K562 (cell line): ENCODE data around the gene MYO1A. TPM values are rescaled to one million over a fixed set of nuclear protein-coding genes. Genes with fewer than 3 reads are reported as not detected.

ENCODE experiments used
- ATAC-seq: fragments of 200-7000 bp; cut with Tn5 transposase; 3 replicates; pipeline ENCODE4 v1.9.1; 2020; ENCODE audit warnings: moderate library complexity
- BruUV-seq: library from RNA; stranded (reverse); fragments of 400-500 nt; replicated peaks from 2 replicates; lab custom pipeline; 2021; lab: Mats Ljungman, UMichigan
- CTCF ChIA-PET: fragments of 300-600 bp; formaldehyde crosslinking; extraction: SDS; loops from one replicate; lab custom pipeline; 2021; ENCODE audit warnings: low intra/inter-chr PET ratio; lab: Yijun Ruan, JAX
- POLR2A ChIA-PET: fragments of 300-600, 350-650 bp; sonication (Branson Sonifier 250); formaldehyde crosslinking; extraction: SDS; loops from one replicate; lab custom pipeline; 2021; ENCODE audit warnings: antibody characterized with exemption, inconsistent platforms; lab: Yijun Ruan, JAX
- DNase-seq, 4 experiments: peaks; one replicate each; pipeline versions ENCODE4 v3.0.0 to v3.0.0-alpha.2; 2011 to 2018; ENCODE audit warnings: low spot score in 3 of 4, mixed read lengths in 3 of 4; ENCODE audit errors: extremely low read depth in 1 of 4
- FAIRE-seq: peaks from 2 replicates; lab custom pipeline; 2011; peaks lifted over from hg19 to GRCh38; lab: Jason Lieb, UNC
- H2AFZ ChIP-seq: 2 replicates; pipeline ENCODE4 v1.6.0; 2011; ENCODE audit warnings: low read depth, low read length, control low read depth, inconsistent platforms
- H3K27ac ChIP-seq: fragments of 200-600 bp; 3 replicates; pipeline ENCODE4 v1.8.0; 2011; ENCODE audit warnings: low read depth, mild to moderate bottlenecking, control low read depth, inconsistent platforms, low read length, moderate library complexity, mixed read lengths; ENCODE audit errors: extremely low read depth
- H3K27me3 ChIP-seq, 2 experiments: fragments of 300-600 bp in 1 of 2; 2 replicates in 1 of 2; 3 replicates in 1 of 2; pipeline versions ENCODE4 v1.6.0 to v1.8.0; 2011; ENCODE audit warnings: inconsistent platforms in 2 of 2, low read length in 2 of 2, mild to moderate bottlenecking in 1 of 2, mixed read lengths in 1 of 2, moderate library complexity in 1 of 2; ENCODE audit not compliant: control insufficient read depth in 2 of 2, insufficient read depth in 2 of 2
- H3K36me3 ChIP-seq: fragments of 300-600 bp; 3 replicates; pipeline ENCODE4 v1.8.0; 2011; ENCODE audit warnings: mild to moderate bottlenecking, low read length, inconsistent platforms; ENCODE audit not compliant: control insufficient read depth, insufficient read depth
- H3K4me1 ChIP-seq, 2 experiments: fragments of 200-600 bp in 1 of 2; replicated peaks in 1 of 2; 2 replicates in 1 of 2; 3 replicates in 1 of 2; pipeline versions ENCODE4 v1.5.1 to v1.8.0; 2011; ENCODE audit warnings: inconsistent platforms in 2 of 2, low read length in 2 of 2, mild to moderate bottlenecking in 1 of 2, mixed read lengths in 1 of 2, moderate library complexity in 1 of 2; ENCODE audit not compliant: control insufficient read depth in 2 of 2, insufficient read depth in 2 of 2
- H3K4me2 ChIP-seq: 2 replicates; pipeline ENCODE4 v1.6.1; 2011; ENCODE audit warnings: low read length, control low read depth, inconsistent platforms, mixed read lengths; ENCODE audit not compliant: insufficient read depth
- H3K4me3 ChIP-seq: fragments of 200-600 bp; sonication (generic), shearing (Covaris generic); 2 replicates; pipeline ENCODE4 v1.5.1; 2016; ENCODE audit warnings: control low read depth, inconsistent platforms
- H3K79me2 ChIP-seq: fragments of 200-600 bp; 3 replicates; pipeline ENCODE4 v1.8.0; 2011; ENCODE audit warnings: low read length, inconsistent platforms; ENCODE audit not compliant: control insufficient read depth, insufficient read depth
- H3K9ac ChIP-seq, 2 experiments: 2 replicates each; pipeline versions ENCODE4 v1.6.0 to v1.6.1; 2011; ENCODE audit warnings: low read depth in 2 of 2, low read length in 2 of 2, control low read depth in 1 of 2, inconsistent platforms in 1 of 2, mild to moderate bottlenecking in 1 of 2, mixed read lengths in 1 of 2; ENCODE audit not compliant: insufficient read depth in 1 of 2
- H3K9me1 ChIP-seq: one replicate; pipeline ENCODE4 v1.6.0; 2011; ENCODE audit warnings: inconsistent platforms, mild to moderate bottlenecking, low read length, moderate library complexity; ENCODE audit not compliant: control insufficient read depth, insufficient read depth
- H3K9me3 ChIP-seq: replicated peaks from 2 replicates; pipeline ENCODE4 v1.5.1; 2011; ENCODE audit warnings: low read depth, low read length, inconsistent platforms; ENCODE audit not compliant: control insufficient read depth, insufficient read depth
- H4K20me1 ChIP-seq: replicated peaks from 2 replicates; pipeline ENCODE4 v1.6.1; 2011; ENCODE audit warnings: low read length, inconsistent platforms, mixed read lengths; ENCODE audit not compliant: control insufficient read depth, insufficient read depth
- DPF2 ChIP-seq: fragments of 450-650 bp; IDR thresholded peaks from 2 replicates; pipeline ENCODE4 v1.6.1; 2016
- FOS ChIP-seq: IDR thresholded peaks from 3 replicates; pipeline ENCODE4 v1.6.1; 2011; ENCODE audit not compliant: insufficient read length; ENCODE audit errors: extremely low read depth
- KLF6 ChIP-seq: fragments of 250-450 bp; sonication (Bioruptor Pico); IDR thresholded peaks from 2 replicates; pipeline ENCODE4 v1.4.0; 2020; ENCODE audit warnings: mild to moderate bottlenecking, moderate library complexity, borderline replicate concordance
- MCM2 ChIP-seq: fragments of 450-650 bp; IDR thresholded peaks from 2 replicates; pipeline ENCODE4 v1.6.1; 2017; ENCODE audit warnings: low read depth, mild to moderate bottlenecking
- MYNN ChIP-seq, 2 experiments: sonication (generic); formaldehyde crosslinking in 1 of 2; IDR thresholded peaks; 2 replicates each; pipeline versions ENCODE4 v1.5.0 to v1.6.1; 2016 to 2020; ENCODE audit warnings: antibody characterized with exemption in 1 of 2, missing genetic modification reagents in 1 of 2
- NFRKB ChIP-seq: fragments of 450-650 bp; IDR thresholded peaks from 2 replicates; pipeline ENCODE4 v1.6.1; 2016; ENCODE audit warnings: low read depth
- TEAD2 ChIP-seq: fragments of 450-650 bp; IDR thresholded peaks from 2 replicates; pipeline ENCODE4 v1.6.1; 2016; ENCODE audit warnings: missing genetic modification characterization, control low read depth, missing compliant biosample characterization
- TSC22D4 ChIP-seq: fragments of 450-650 bp; IDR thresholded peaks from 2 replicates; pipeline ENCODE4 v1.6.1; 2016; ENCODE audit warnings: missing genetic modification characterization, missing biosample characterization, control low read depth
- ZNF408 ChIP-seq: fragments of 250-450 bp; sonication (Bioruptor Pico); IDR thresholded peaks from 2 replicates; pipeline ENCODE4 v1.4.0; 2020; ENCODE audit warnings: low read depth, mild to moderate bottlenecking, moderate library complexity
- ZNF436 ChIP-seq: fragments of 250-450, 450-650 bp; sonication (Bioruptor Pico); formaldehyde crosslinking; IDR thresholded peaks from 2 replicates; pipeline ENCODE4 v1.7.0; 2020; ENCODE audit warnings: mild to moderate bottlenecking
- ZNF586 ChIP-seq: fragments of 450-650 bp; formaldehyde crosslinking; conservative IDR thresholded peaks from 2 replicates; pipeline ENCODE4 v1.4.0; 2020; ENCODE audit warnings: mild to moderate bottlenecking, moderate library complexity
- ZSCAN32 ChIP-seq: fragments of 450-650 bp; formaldehyde crosslinking; IDR thresholded peaks from 2 replicates; pipeline ENCODE4 v1.4.0; 2020; ENCODE audit warnings: mild to moderate bottlenecking, moderate library complexity
- WGBS: fragments of 100-300 bp; shearing (Covaris generic); methylation state at CpG from one replicate; pipeline ENCODE4 v1.1.6; 2016; ENCODE audit warnings: low coverage, mixed read lengths; ENCODE audit not compliant: insufficient coverage; ENCODE audit errors: missing lambda C conversion rate; 5-methylcytosine and 5-hydroxymethylcytosine counted together
- in situ Hi-C: fragments of 300-500 bp; cut with MboI; formaldehyde crosslinking; loops from 4 replicates; pipeline ENCODE4 v1.15.0; 2018; ENCODE audit warnings: inconsistent platforms, mixed read lengths
- intact Hi-C: fragments of 100-400 bp; cut with micrococcal nuclease; formaldehyde crosslinking; loops from 2 replicates; pipeline ENCODE4 v1.14.2; 2022
- polyA plus RNA-seq, 8 experiments: library from polyadenylated mRNA; depleted of rRNA in 4 of 8; stranded (reverse) in 5 of 8; unstranded in 3 of 8; fragments of >200 nt; fragmentation: Nextera tagmentation in 2 of 8; fragmentation: Illumina TruSeq in 1 of 8; extraction: Ambion mirVana in 2 of 8; extraction: Trizol in 1 of 8; gene quantifications; 2 replicates each; pipeline versions ENCODE4 v1.2.1 to v1.2.3, GENCODE V29; 2011 to 2014; ENCODE audit warnings: inconsistent platforms in 1 of 8, missing spikeins in 1 of 8
- total RNA-seq, 7 experiments: library from RNA; depleted of rRNA in 6 of 7; stranded (reverse); fragments of >200 nt in 6 of 7; fragmentation: Illumina TruSeq in 2 of 7; extraction: Trizol in 2 of 7; gene quantifications; 2 replicates each; pipeline versions ENCODE4 v1.2.1 to v1.2.3, GENCODE V29; 2011 to 2021; ENCODE audit warnings: low replicate concordance in 1 of 7
- TF ChIP-seq, protein P1 (sequence below), 2 experiments: IDR thresholded peaks; 2 replicates each; pipeline ENCODE4 v1.6.1; 2011; ENCODE audit warnings: borderline replicate concordance in 1 of 2, control low read depth in 1 of 2, low read depth in 1 of 2, low read length in 1 of 2, mild to moderate bottlenecking in 1 of 2, mixed read lengths in 1 of 2, moderate library complexity in 1 of 2; ENCODE audit not compliant: insufficient read depth in 1 of 2, insufficient read length in 1 of 2, poor library complexity in 1 of 2, severe bottlenecking in 1 of 2; ENCODE audit errors: extremely low read depth in 1 of 2
- TF ChIP-seq, protein P2 (sequence below): fragments of 250-450 bp; sonication (Bioruptor Pico); IDR thresholded peaks from 2 replicates; pipeline ENCODE4 v1.6.1; 2021; ENCODE audit warnings: mild to moderate bottlenecking
- TF ChIP-seq, protein P3 (sequence below): fragments of 250-450 bp; sonication (Bioruptor Pico); IDR thresholded peaks from 2 replicates; pipeline ENCODE4 v1.4.0; 2020; ENCODE audit warnings: mild to moderate bottlenecking, moderate library complexity

The MYO1A gene
- total and polyA plus RNA-seq, 9 of the 15 experiments (the other 6 are each of a cell fraction or from before 2014, with no cell fraction given), result 0.03 to 0.29 (median 0.14) TPM; not detected in 2

DNA sequence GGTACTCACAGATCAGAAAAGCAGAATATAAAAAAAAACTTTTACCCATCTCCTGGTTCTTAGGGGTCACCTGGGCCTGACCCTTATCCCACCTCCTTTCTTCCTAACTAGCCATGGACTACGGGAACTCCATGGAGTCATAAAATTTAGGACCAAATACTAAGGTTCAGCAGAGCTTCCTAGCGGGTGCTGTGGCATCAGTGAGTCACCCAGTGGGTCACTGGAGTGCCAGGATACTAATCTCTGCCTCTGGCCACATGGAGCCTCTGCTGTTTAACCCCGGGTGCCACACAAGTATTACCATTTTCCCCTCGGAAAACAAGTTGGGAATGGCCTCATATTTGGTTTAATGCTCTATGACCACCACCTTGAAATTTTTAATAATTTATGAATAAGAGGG, 50.5 kb downstream of the MYO1A start:
- Histone ChIP-seq H3K4me3 (no peak overlapping the region), H3K4me1 (peaks cover 14 to 28% of the 10 kb centered on the region in 2 experiments; a peak in 4 of 5 replicates), H3K9ac (no peak overlapping the region), H3K36me3 (peaks cover 58% of the 10 kb centered on the region), H4K20me1 (no peaks in the 10 kb centered on the region; the same call in 1 of the 2 replicates), H3K79me2 (peaks cover 37% of the 10 kb centered on the region), H2AFZ (no peak overlapping the region), H3K9me3 (no peaks in the 10 kb centered on the region), H3K4me2 (no peak overlapping the region), H3K27ac (no peak overlapping the region), H3K27me3 (no peaks in the 10 kb centered on the region), H3K9me1 (peaks cover 3% of the 10 kb centered on the region)
- WGBS, result 86% methylated on average over 4 of the region's 4 CpGs
- no TSS peak for BruUV-seq
- in situ Hi-C loops (no loop called here), intact Hi-C loops (no loop called here)
- ChIA-PET POLR2A (interaction anchor here (1.0 to 1.3 kb wide), 2 partner anchors 159 to 328 kb away, joined by 3 read pairs; no protein-coding TSS in a partner anchor), CTCF (no interaction called here)
- ATAC-seq (no peak), DNase-seq (peak in 1 of 4 experiments; percentile 4), FAIRE-seq (no peak)
- TF ChIP-seq, protein P1, sequence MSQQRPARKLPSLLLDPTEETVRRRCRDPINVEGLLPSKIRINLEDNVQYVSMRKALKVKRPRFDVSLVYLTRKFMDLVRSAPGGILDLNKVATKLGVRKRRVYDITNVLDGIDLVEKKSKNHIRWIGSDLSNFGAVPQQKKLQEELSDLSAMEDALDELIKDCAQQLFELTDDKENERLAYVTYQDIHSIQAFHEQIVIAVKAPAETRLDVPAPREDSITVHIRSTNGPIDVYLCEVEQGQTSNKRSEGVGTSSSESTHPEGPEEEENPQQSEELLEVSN (IDR thresholded peaks at IDR 0.05; ENCODE audit: borderline replicate concordance in 1 of 2, extremely low read depth in 1 of 2, insufficient read depth in 1 of 2, insufficient read length in 1 of 2, low read depth in 1 of 2, low read length in 1 of 2, poor library complexity in 1 of 2, severe bottlenecking in 1 of 2), result no peak
- TF ChIP-seq ZNF436 (CRISPR knock-in tag) (no peak), MCM2 (no peak), TEAD2 (no peak), ZSCAN32 (CRISPR knock-in tag) (no peak), NFRKB (no peak), FOS (no peak), ZNF586 (CRISPR knock-in tag) (no peak), ZNF408 (CRISPR knock-in tag) (no peak), DPF2 (no peak), MYNN (IDR thresholded peaks at IDR 0.05) (no peak), MYNN (CRISPR knock-in tag; IDR thresholded peaks at IDR 0.05) (no peak), KLF6 (no peak), TSC22D4 (no peak)
- TF ChIP-seq, protein P2, sequence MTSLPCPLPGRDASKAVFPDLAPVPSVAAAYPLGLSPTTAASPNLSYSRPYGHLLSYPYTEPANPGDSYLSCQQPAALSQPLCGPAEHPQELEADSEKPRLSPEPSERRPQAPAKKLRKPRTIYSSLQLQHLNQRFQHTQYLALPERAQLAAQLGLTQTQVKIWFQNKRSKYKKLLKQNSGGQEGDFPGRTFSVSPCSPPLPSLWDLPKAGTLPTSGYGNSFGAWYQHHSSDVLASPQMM (CRISPR knock-in tag), result no peak
- TF ChIP-seq, protein P3, sequence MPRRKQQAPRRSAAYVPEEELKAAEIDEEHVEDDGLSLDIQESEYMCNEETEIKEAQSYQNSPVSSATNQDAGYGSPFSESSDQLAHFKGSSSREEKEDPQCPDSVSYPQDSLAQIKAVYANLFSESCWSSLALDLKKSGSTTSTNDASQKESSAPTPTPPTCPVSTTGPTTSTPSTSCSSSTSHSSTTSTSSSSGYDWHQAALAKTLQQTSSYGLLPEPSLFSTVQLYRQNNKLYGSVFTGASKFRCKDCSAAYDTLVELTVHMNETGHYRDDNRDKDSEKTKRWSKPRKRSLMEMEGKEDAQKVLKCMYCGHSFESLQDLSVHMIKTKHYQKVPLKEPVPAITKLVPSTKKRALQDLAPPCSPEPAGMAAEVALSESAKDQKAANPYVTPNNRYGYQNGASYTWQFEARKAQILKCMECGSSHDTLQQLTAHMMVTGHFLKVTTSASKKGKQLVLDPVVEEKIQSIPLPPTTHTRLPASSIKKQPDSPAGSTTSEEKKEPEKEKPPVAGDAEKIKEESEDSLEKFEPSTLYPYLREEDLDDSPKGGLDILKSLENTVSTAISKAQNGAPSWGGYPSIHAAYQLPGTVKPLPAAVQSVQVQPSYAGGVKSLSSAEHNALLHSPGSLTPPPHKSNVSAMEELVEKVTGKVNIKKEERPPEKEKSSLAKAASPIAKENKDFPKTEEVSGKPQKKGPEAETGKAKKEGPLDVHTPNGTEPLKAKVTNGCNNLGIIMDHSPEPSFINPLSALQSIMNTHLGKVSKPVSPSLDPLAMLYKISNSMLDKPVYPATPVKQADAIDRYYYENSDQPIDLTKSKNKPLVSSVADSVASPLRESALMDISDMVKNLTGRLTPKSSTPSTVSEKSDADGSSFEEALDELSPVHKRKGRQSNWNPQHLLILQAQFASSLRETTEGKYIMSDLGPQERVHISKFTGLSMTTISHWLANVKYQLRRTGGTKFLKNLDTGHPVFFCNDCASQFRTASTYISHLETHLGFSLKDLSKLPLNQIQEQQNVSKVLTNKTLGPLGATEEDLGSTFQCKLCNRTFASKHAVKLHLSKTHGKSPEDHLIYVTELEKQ, result no peak
